Panc1 (cell line): ENCODE results near the gene POLN. TPM values are rescaled to one million over a fixed set of nuclear protein-coding genes. Genes with fewer than 3 reads are reported as not detected.

Experiments used
- ATAC-seq: fragments of 200-7000 bp; cut with Tn5 transposase; 2 replicates; pipeline ENCODE4 v1.9.1; 2020; ENCODE audit warnings: mild to moderate bottlenecking, moderate library complexity
- BruUV-seq: library from RNA; stranded (reverse); fragments of 400-500 nt; replicated peaks from 2 replicates; lab custom pipeline; 2021; lab: Mats Ljungman, UMichigan
- CTCF ChIA-PET: fragments of 300-600 bp; sonication (Branson Sonifier 250); formaldehyde crosslinking; loops from one replicate; lab custom pipeline; 2022; ENCODE audit warnings: antibody characterized with exemption; lab: Charles Lee
- POLR2A ChIA-PET: fragments of 300-600 bp; sonication (Branson Sonifier 250); formaldehyde crosslinking; loops from one replicate; lab custom pipeline; 2022; ENCODE audit warnings: antibody characterized with exemption; lab: Charles Lee
- DNase-seq: peaks from one replicate; pipeline ENCODE4 v3.0.0-alpha.2; 2010; ENCODE audit warnings: low read depth, low spot score
- H3K27ac ChIP-seq: 2 replicates; pipeline ENCODE4 v1.5.1; 2011; ENCODE audit warnings: mild to moderate bottlenecking, low read length, inconsistent platforms
- H3K27me3 ChIP-seq: fragments of 200-500 bp; sonication (Bioruptor generic); 2 replicates; pipeline ENCODE4 v1.6.0; 2014; ENCODE audit warnings: low read length, inconsistent platforms; ENCODE audit not compliant: control insufficient read depth, insufficient read depth
- H3K36me3 ChIP-seq: fragments of 200-500 bp; sonication (Bioruptor generic); 2 replicates; pipeline ENCODE4 v1.5.1; 2014; ENCODE audit warnings: inconsistent platforms, mild to moderate bottlenecking, low read length, moderate library complexity; ENCODE audit not compliant: control insufficient read depth, insufficient read depth
- H3K4me1 ChIP-seq: 2 replicates; pipeline ENCODE4 v1.5.1; 2011; ENCODE audit warnings: inconsistent platforms, mild to moderate bottlenecking, low read length, moderate library complexity; ENCODE audit not compliant: control insufficient read depth, insufficient read depth
- H3K4me3 ChIP-seq, 2 experiments: 2 replicates each; pipeline ENCODE4 v1.5.1; 2011 to 2012; ENCODE audit warnings: low read depth in 2 of 2, low read length in 2 of 2, mild to moderate bottlenecking in 2 of 2, inconsistent platforms in 1 of 2, moderate library complexity in 1 of 2
- H3K9me3 ChIP-seq: fragments of 200-500 bp; sonication (Bioruptor generic); 2 replicates; pipeline ENCODE4 v1.5.1; 2014; ENCODE audit warnings: low read depth, mild to moderate bottlenecking, inconsistent platforms, low read length, moderate library complexity; ENCODE audit not compliant: control insufficient read depth, insufficient read depth
- CTCF ChIP-seq: fragments of 450-650 bp; IDR thresholded peaks from 2 replicates; pipeline ENCODE4 v1.5.1; 2017; ENCODE audit warnings: mild to moderate bottlenecking
- POLR2AphosphoS5 ChIP-seq: IDR thresholded peaks from 2 replicates; pipeline ENCODE4 v1.6.1; 2012; ENCODE audit warnings: mild to moderate bottlenecking, low read depth, low read length, moderate library complexity
- REST ChIP-seq, 2 experiments: IDR thresholded peaks; 2 replicates each; pipeline ENCODE4 v1.6.1; 2011 to 2012; ENCODE audit warnings: low read depth in 2 of 2, control low read depth in 1 of 2, low read length in 1 of 2, mild to moderate bottlenecking in 1 of 2, moderate library complexity in 1 of 2; ENCODE audit not compliant: insufficient read depth in 1 of 2
- SIN3A ChIP-seq: IDR thresholded peaks from 2 replicates; pipeline ENCODE4 v1.6.1; 2012; ENCODE audit warnings: low read depth, mild to moderate bottlenecking, low read length, moderate library complexity, borderline replicate concordance; ENCODE audit not compliant: insufficient read depth
- TCF7L2 ChIP-seq: IDR thresholded peaks from 2 replicates; pipeline ENCODE4 v1.6.1; 2011; ENCODE audit warnings: mild to moderate bottlenecking, low read depth, low read length, inconsistent platforms
- in situ Hi-C: cut with HindIII; loops from 2 replicates; pipeline ENCODE4 v1.10.0; 2016; ENCODE audit warnings: low sequenced_read_pairs, low pct_unique_long_range_greater_than_20kb
- intact Hi-C: fragments of 100-400 bp; cut with micrococcal nuclease; formaldehyde crosslinking; loops from one replicate; pipeline ENCODE4 v1.10.0; 2022; ENCODE audit not compliant: unreplicated experiment
- total RNA-seq: library from RNA; stranded (reverse); gene quantifications from one replicate; pipeline ENCODE4 v1.2.1, GENCODE V29; 2021; ENCODE audit not compliant: unreplicated experiment

The POLN gene
- total RNA-seq, 1 experiment from 2014 or later = 4.3 TPM

GRCh38 chr4:2155246-2155645, 86.7 kb downstream of the POLN start:
- no peaks in the 10 kb centered on the region for H3K36me3 ChIP-seq
- ChIA-PET POLR2A (no interaction called here), CTCF (no interaction called here)
- no peaks in the 10 kb centered on the region; the same call in 1 of the 2 replicates for H3K9me3 ChIP-seq
- in situ Hi-C loops = no loop called here
- no peaks in the 10 kb centered on the region for H3K27me3 ChIP-seq
- H3K4me1 ChIP-seq = no peaks in the 10 kb centered on the region
- no TSS peak for BruUV-seq
- intact Hi-C loops = no loop called here
- no peak overlapping the region for H3K4me3 ChIP-seq
- ATAC-seq (no peak), DNase-seq (no peak)
- no peak for TF ChIP-seq POLR2AphosphoS5
- TF ChIP-seq TCF7L2 = no peak
- no peak for TF ChIP-seq SIN3A
- TF ChIP-seq REST (IDR thresholded peaks at IDR 0.05; ENCODE audit: insufficient read depth in 1 of 2, low read depth in 2 of 2, low read length in 1 of 2) = no peak
- no peak overlapping the region for H3K27ac ChIP-seq

GRCh38 chr4:2154215-2154740, 87.6 kb downstream of the POLN start:
- TF ChIP-seq SIN3A (no peak), TCF7L2 (no peak), POLR2AphosphoS5 (no peak), REST (IDR thresholded peaks at IDR 0.05; ENCODE audit: insufficient read depth in 1 of 2, low read depth in 2 of 2, low read length in 1 of 2) (no peak)
- Histone ChIP-seq H3K4me3 (no peak overlapping the region), H3K4me1 (no peaks in the 10 kb centered on the region), H3K27me3 (no peaks in the 10 kb centered on the region), H3K9me3 (no peaks in the 10 kb centered on the region; the same call in 1 of the 2 replicates), H3K36me3 (no peaks in the 10 kb centered on the region), H3K27ac (no peak overlapping the region)
- no TSS peak for BruUV-seq
- DNase-seq = no peak
- in situ Hi-C loops = no loop called here
- intact Hi-C loops = no loop called here
- POLR2A ChIA-PET = no interaction called here
- ATAC-seq = no peak
- CTCF ChIA-PET = no interaction called here

GRCh38 chr4:2151544-2151943, 90.4 kb downstream of the POLN start:
- in situ Hi-C loops = no loop called here

More at GRCh38 chr4:2151544-2151943, 90.4 kb downstream of the POLN start:
- ATAC-seq = no peak
- CTCF ChIA-PET = no interaction called here
- H3K27ac ChIP-seq = no peak overlapping the region
- no peak overlapping the region for H3K4me3 ChIP-seq
- no peaks in the 10 kb centered on the region for H3K4me1 ChIP-seq
- POLR2A ChIA-PET = no interaction called here
- TF ChIP-seq POLR2AphosphoS5 (no peak), CTCF (no peak), TCF7L2 (no peak), SIN3A (no peak), REST (IDR thresholded peaks at IDR 0.05; ENCODE audit: insufficient read depth in 1 of 2, low read depth in 2 of 2, low read length in 1 of 2) (no peak)
- DNase-seq = no peak
- intact Hi-C loops = no loop called here
- H3K9me3 ChIP-seq = no peaks in the 10 kb centered on the region; the same call in 1 of the 2 replicates
- BruUV-seq = no TSS peak
- H3K27me3 ChIP-seq = no peaks in the 10 kb centered on the region
- H3K36me3 ChIP-seq = no peaks in the 10 kb centered on the region
